HEK293T (cell line): ENCODE results near the gene COX18.

Experiments used
- CTBP1 ChIP-seq: fragments of 450-650 bp; IDR thresholded peaks from 2 replicates; pipeline ENCODE4 v1.6.1; 2016; ENCODE audit warnings: borderline replicate concordance
- ELF4 ChIP-seq: fragments of 450-650 bp; IDR thresholded peaks from 2 replicates; pipeline ENCODE4 v1.6.1; 2017; ENCODE audit warnings: antibody characterized with exemption
- HDGF ChIP-seq: fragments of 450-650 bp; IDR thresholded peaks from 2 replicates; pipeline ENCODE4 v1.6.1; 2017; ENCODE audit warnings: antibody characterized with exemption, borderline replicate concordance
- SP1 ChIP-seq: fragments of 450-650 bp; IDR thresholded peaks from 2 replicates; pipeline ENCODE4 v1.6.1; 2017

- no peak for TF ChIP-seq SP1
- TF ChIP-seq HDGF: no peak
- no peak for TF ChIP-seq ELF4
- TF ChIP-seq CTBP1: no peak
These were observed 40.9 kb downstream of the COX18 start for GRCh38 chr4:73028621-73029020.
